ENCODE data around the gene PTCD2.

Gene PTCD2

GRCh38 chr5:72319976-72320752, at the start of gene PTCD2, which contains the start of gene MRPS27:
PTCD2 (plus strand) TSS chr5:72320373; CDS start chr5:72320383, 10 bp downstream.
MRPS27 (minus strand) TSS chr5:72320240; CDS start chr5:72320221, 19 bp downstream.
- DNase-seq (ENCODE audit: low read depth) = peak; percentile 87

GRCh38 chr5:72271702-72272101, 48.5 kb upstream of the PTCD2 start:
- DNase-seq (ENCODE audit: low read depth) = no peak

- no peak for DNase-seq (ENCODE audit: low read depth)
Observed at GRCh38 chr5:72272398-72272797, 47.8 kb upstream of the PTCD2 start.

GRCh38 chr5:72273547-72273946, 46.6 kb upstream of the PTCD2 start:
- no peak for DNase-seq (ENCODE audit: low read depth)

GRCh38 chr5:72276219-72276752, 43.9 kb upstream of the PTCD2 start:
- DNase-seq (ENCODE audit: low read depth) = no peak

GRCh38 chr5:72280581-72281069, 39.5 kb upstream of the PTCD2 start:
- DNase-seq (ENCODE audit: low read depth) = no peak

GRCh38 chr5:72281430-72281763, 38.8 kb upstream of the PTCD2 start:
- no peak for DNase-seq (ENCODE audit: low read depth)

GRCh38 chr5:72281764-72282499, 38.2 kb upstream of the PTCD2 start:
- DNase-seq (ENCODE audit: low read depth) = no peak

GRCh38 chr5:72282878-72283277, 37.3 kb upstream of the PTCD2 start:
- DNase-seq (ENCODE audit: low read depth) = no peak

- DNase-seq (ENCODE audit: low read depth) = no peak
Observed at GRCh38 chr5:72283358-72283757, 36.8 kb upstream of the PTCD2 start.

- no peak for DNase-seq (ENCODE audit: low read depth)
Observed at GRCh38 chr5:72284559-72285423, 35.4 kb upstream of the PTCD2 start.

GRCh38 chr5:72285424-72285821, 34.8 kb upstream of the PTCD2 start:
- no peak for DNase-seq (ENCODE audit: low read depth)

- DNase-seq (ENCODE audit: low read depth) = no peak
Observed at GRCh38 chr5:72286798-72287197, 33.4 kb upstream of the PTCD2 start.

- no peak for DNase-seq (ENCODE audit: low read depth)
Observed at GRCh38 chr5:72288924-72289323, 31.2 kb upstream of the PTCD2 start.

GRCh38 chr5:72290356-72291133, 29.6 kb upstream of the PTCD2 start:
- DNase-seq (ENCODE audit: low read depth) = no peak

GRCh38 chr5:72291601-72292000, 28.6 kb upstream of the PTCD2 start:
- no peak for DNase-seq (ENCODE audit: low read depth)

GRCh38 chr5:72292411-72292810, 27.8 kb upstream of the PTCD2 start:
- no peak for DNase-seq (ENCODE audit: low read depth)

- no peak for DNase-seq (ENCODE audit: low read depth)
Observed at GRCh38 chr5:72293495-72294055, 26.6 kb upstream of the PTCD2 start.

GRCh38 chr5:72294473-72294872, 25.7 kb upstream of the PTCD2 start:
- DNase-seq (ENCODE audit: low read depth) = no peak

- DNase-seq (ENCODE audit: low read depth) = no peak
Observed at GRCh38 chr5:72295539-72295938, 24.6 kb upstream of the PTCD2 start.

GRCh38 chr5:72296256-72296655, 23.9 kb upstream of the PTCD2 start:
- DNase-seq (ENCODE audit: low read depth) = no peak
